Astrocyte (in vitro differentiated cells and primary cell): ENCODE results near the gene TP53BP1. TPM values are rescaled to one million over a fixed set of nuclear protein-coding genes. Genes with fewer than 3 reads are reported as not detected.

Source experiments
- DNase-seq: peaks from one replicate; pipeline ENCODE4 v3.0.0-alpha.2; 2010; ENCODE audit warnings: low read depth
- FAIRE-seq: peaks from 2 replicates; lab custom pipeline; 2011; peaks lifted over from hg19 to GRCh38; lab: Jason Lieb, UNC
- H2AFZ ChIP-seq: 2 replicates; pipeline ENCODE4 v1.6.0; 2012; ENCODE audit warnings: low read depth, low read length, inconsistent platforms
- H3K27ac ChIP-seq: 2 replicates; pipeline ENCODE4 v1.5.1; 2011; ENCODE audit warnings: low read depth, low read length, inconsistent platforms
- H3K27me3 ChIP-seq: 2 replicates; pipeline ENCODE4 v1.6.0; 2011; ENCODE audit warnings: low read length, inconsistent platforms; ENCODE audit not compliant: insufficient read depth
- H3K36me3 ChIP-seq: 2 replicates; pipeline ENCODE4 v1.5.1; 2011; ENCODE audit warnings: low read length, inconsistent platforms; ENCODE audit not compliant: insufficient read depth
- H3K4me1 ChIP-seq: 2 replicates; pipeline ENCODE4 v1.5.1; 2011; ENCODE audit warnings: low read length, inconsistent platforms; ENCODE audit not compliant: insufficient read depth
- H3K4me2 ChIP-seq: 2 replicates; pipeline ENCODE4 v1.6.0; 2012; ENCODE audit warnings: low read length, inconsistent platforms
- H3K4me3 ChIP-seq: 2 replicates; pipeline ENCODE4 v1.5.1; 2011; ENCODE audit warnings: low read depth, mild to moderate bottlenecking, low read length, inconsistent platforms; ENCODE audit not compliant: insufficient read depth
- H3K79me2 ChIP-seq: 2 replicates; pipeline ENCODE4 v1.6.0; 2012; ENCODE audit warnings: mild to moderate bottlenecking, low read length, inconsistent platforms; ENCODE audit not compliant: insufficient read depth
- H3K9ac ChIP-seq: 2 replicates; pipeline ENCODE4 v1.6.0; 2012; ENCODE audit warnings: mild to moderate bottlenecking, low read length, inconsistent platforms
- H3K9me3 ChIP-seq: 2 replicates; pipeline ENCODE4 v1.5.1; 2012; ENCODE audit warnings: low read depth, mild to moderate bottlenecking, low read length, inconsistent platforms; ENCODE audit not compliant: insufficient read depth
- H4K20me1 ChIP-seq: 2 replicates; pipeline ENCODE4 v1.6.0; 2012; ENCODE audit warnings: low read length, inconsistent platforms; ENCODE audit not compliant: insufficient read depth
- H3K27ac Mint-ChIP-seq: one replicate; pipeline ENCODE4 v1.8.0; 2021; ENCODE audit warnings: mild to moderate bottlenecking, mixed read lengths; ENCODE audit not compliant: unreplicated experiment
- H3K27me3 Mint-ChIP-seq: one replicate; pipeline ENCODE4 v1.8.0; 2021; ENCODE audit warnings: low read depth, mixed read lengths; ENCODE audit not compliant: unreplicated experiment
- H3K36me3 Mint-ChIP-seq: one replicate; pipeline ENCODE4 v1.8.0; 2021; ENCODE audit warnings: low read depth, mixed read lengths; ENCODE audit not compliant: unreplicated experiment
- H3K4me1 Mint-ChIP-seq: one replicate; pipeline ENCODE4 v1.8.0; 2021; ENCODE audit warnings: low read depth, mixed read lengths; ENCODE audit not compliant: unreplicated experiment
- H3K4me3 Mint-ChIP-seq: one replicate; pipeline ENCODE4 v1.8.0; 2021; ENCODE audit warnings: mild to moderate bottlenecking, moderate library complexity, mixed read lengths; ENCODE audit not compliant: unreplicated experiment
- H3K9me3 Mint-ChIP-seq: one replicate; pipeline ENCODE4 v1.8.0; 2021; ENCODE audit warnings: mild to moderate bottlenecking, mixed read lengths; ENCODE audit not compliant: unreplicated experiment
- CTCF ChIP-seq: IDR thresholded peaks from 2 replicates; pipeline ENCODE4 v1.5.1; 2011; ENCODE audit warnings: low read depth, mild to moderate bottlenecking, inconsistent platforms, low read length, moderate library complexity; ENCODE audit not compliant: insufficient read depth
- EZH2 ChIP-seq: IDR thresholded peaks from 2 replicates; pipeline ENCODE4 v1.6.1; 2012; ENCODE audit warnings: mild to moderate bottlenecking, low read length, inconsistent platforms; ENCODE audit not compliant: insufficient read depth
- total RNA-seq: library from RNA; stranded (reverse); gene quantifications from 2 replicates; pipeline ENCODE4 v1.2.1, GENCODE V29; 2021

Gene TP53BP1
- total RNA-seq, 1 donor from 2014 or later, result 71.9 TPM

GRCh38 chr15:43492266-43492665 lies 690 bp downstream of the TP53BP1 start:
- no peaks in the 10 kb centered on the region for H3K27me3 Mint-ChIP-seq
- Histone ChIP-seq H3K4me2 (peak overlapping the region; percentile 94), H4K20me1 (peaks cover 24% of the 10 kb centered on the region), H3K79me2 (peaks cover 16% of the 10 kb centered on the region), H3K36me3 (peaks cover 3% of the 10 kb centered on the region), H3K27me3 (no peaks in the 10 kb centered on the region), H3K4me3 (peak overlapping the region; percentile 86), H3K27ac (peak overlapping the region; percentile 92), H3K4me1 (peaks cover 5% of the 10 kb centered on the region), H3K9ac (peak overlapping the region; percentile 95), H2AFZ (peak overlapping the region; percentile 97), H3K9me3 (no peaks in the 10 kb centered on the region)
- no peaks in the 10 kb centered on the region for H3K9me3 Mint-ChIP-seq
- DNase-seq (no peak), FAIRE-seq (no peak)
- H3K27ac Mint-ChIP-seq, result peak overlapping the region; percentile 95
- peaks cover 8% of the 10 kb centered on the region for H3K36me3 Mint-ChIP-seq
- peak overlapping the region; percentile 98 for H3K4me3 Mint-ChIP-seq
- H3K4me1 Mint-ChIP-seq, result peaks cover 6% of the 10 kb centered on the region
- TF ChIP-seq CTCF, result no peak
- no peak for TF ChIP-seq EZH2

- H3K79me2 ChIP-seq, result peaks cover 22% of the 10 kb centered on the region
- no peak for FAIRE-seq
- no peak overlapping the region for H3K4me3 Mint-ChIP-seq
Measured at GRCh38 chr15:43489191-43489590, 3.8 kb downstream of the TP53BP1 start.

More at GRCh38 chr15:43489191-43489590, 3.8 kb downstream of the TP53BP1 start:
- Histone ChIP-seq H4K20me1 (peaks cover 40% of the 10 kb centered on the region), H3K9ac (no peak overlapping the region), H3K27ac (no peak overlapping the region), H3K4me1 (peaks cover 5% of the 10 kb centered on the region), H3K9me3 (no peaks in the 10 kb centered on the region), H2AFZ (no peak overlapping the region), H3K36me3 (peaks cover 3% of the 10 kb centered on the region), H3K27me3 (no peaks in the 10 kb centered on the region), H3K4me3 (no peak overlapping the region), H3K4me2 (no peak overlapping the region)
- Mint-ChIP-seq H3K4me1 (peaks cover 10% of the 10 kb centered on the region), H3K36me3 (peaks cover 10% of the 10 kb centered on the region), H3K27me3 (no peaks in the 10 kb centered on the region), H3K27ac (no peak overlapping the region), H3K9me3 (no peaks in the 10 kb centered on the region)
- TF ChIP-seq EZH2 (no peak), CTCF (no peak)
- no peak for DNase-seq
